SK-N-MC (cell line): ENCODE results near the gene WRAP73.

Experiments
- EZH2 ChIP-seq: fragments of 200-600 bp; sonication (generic); IDR thresholded peaks from one replicate; pipeline ENCODE4 v1.6.1; 2017; ENCODE audit warnings: antibody characterized with exemption
- FOXP2 ChIP-seq: optimal IDR thresholded peaks from 2 replicates; pipeline ENCODE3; 2011; ENCODE audit warnings: mild to moderate bottlenecking, moderate library complexity; ENCODE audit not compliant: insufficient read depth; ENCODE audit errors: extremely low read length, control extremely low read depth
- POLR2AphosphoS5 ChIP-seq: IDR thresholded peaks from 2 replicates; pipeline ENCODE4 v1.6.1; 2012; ENCODE audit warnings: mild to moderate bottlenecking, low read depth, low read length, borderline replicate concordance

- TF ChIP-seq POLR2AphosphoS5, result no peak
- no peak for TF ChIP-seq EZH2
- TF ChIP-seq FOXP2, result no peak
These were observed 40.0 kb downstream of the WRAP73 start for GRCh38 chr1:3609769-3610526.
